ENCODE data around the gene SLC1A5. TPM values are rescaled to one million over a fixed set of nuclear protein-coding genes. Genes with fewer than 3 reads are reported as not detected.

The SLC1A5 gene
- polyA plus RNA-seq, 3 donors = 34.6 to 64.9 (median 57.3) TPM

GRCh38 chr19:46791944-46792343 lies 3.5 kb upstream of the SLC1A5 start:
- peaks cover 6 to 15% of the 10 kb centered on the region in 2 donors for H3K4me1 ChIP-seq (ENCODE audit: control insufficient read depth in 1 of 2, insufficient read depth in 2 of 2, low read length in 2 of 2)
- Mint-ChIP-seq H3K4me1 (peaks cover 12% of the 10 kb centered on the region), H3K4me3 (no peak overlapping the region), H3K9me3 (peaks cover 0 to 5% (median 0%) of the 10 kb centered on the region in 7 donors), H3K27ac (no peak overlapping the region), H3K36me3 (no peaks in the 10 kb centered on the region), H3K27me3 (ENCODE audit: low read depth in 3 of 3) (peaks cover 0 to 12% (median 3%) of the 10 kb centered on the region in 3 donors)
- no peak overlapping the region for H3K4me2 ChIP-seq (replicated peaks; ENCODE audit: extremely low read depth, low read length, poor library complexity, severe bottlenecking)
- peaks cover 13% of the 10 kb centered on the region for H4K20me1 ChIP-seq (ENCODE audit: insufficient read depth, low read length)
- H2AFZ ChIP-seq (ENCODE audit: insufficient read depth, low read depth, low read length, poor library complexity, severe bottlenecking) = no peak overlapping the region
- WGBS (ENCODE audit: insufficient coverage) = 10% methylated on average over 2 of the region's 5 CpGs
- H3K79me2 ChIP-seq (ENCODE audit: insufficient read depth, low read length) = peaks cover 15% of the 10 kb centered on the region
- H3K9me3 ChIP-seq (replicated peaks in 1 of 2; ENCODE audit: control insufficient read depth in 1 of 2, insufficient read depth in 1 of 2, low read length in 2 of 2) = no peaks in the 10 kb centered on the region
- no peak for DNase-seq
- H3K36me3 ChIP-seq (replicated peaks in 1 of 2; ENCODE audit: control insufficient read depth in 1 of 2, insufficient read depth in 2 of 2, low read length in 2 of 2) = no peaks in the 10 kb centered on the region
- no peak overlapping the region for H3K4me3 ChIP-seq (replicated peaks in 1 of 3; ENCODE audit: low read depth in 2 of 3, low read length in 3 of 3)
- TF ChIP-seq, protein P1, sequence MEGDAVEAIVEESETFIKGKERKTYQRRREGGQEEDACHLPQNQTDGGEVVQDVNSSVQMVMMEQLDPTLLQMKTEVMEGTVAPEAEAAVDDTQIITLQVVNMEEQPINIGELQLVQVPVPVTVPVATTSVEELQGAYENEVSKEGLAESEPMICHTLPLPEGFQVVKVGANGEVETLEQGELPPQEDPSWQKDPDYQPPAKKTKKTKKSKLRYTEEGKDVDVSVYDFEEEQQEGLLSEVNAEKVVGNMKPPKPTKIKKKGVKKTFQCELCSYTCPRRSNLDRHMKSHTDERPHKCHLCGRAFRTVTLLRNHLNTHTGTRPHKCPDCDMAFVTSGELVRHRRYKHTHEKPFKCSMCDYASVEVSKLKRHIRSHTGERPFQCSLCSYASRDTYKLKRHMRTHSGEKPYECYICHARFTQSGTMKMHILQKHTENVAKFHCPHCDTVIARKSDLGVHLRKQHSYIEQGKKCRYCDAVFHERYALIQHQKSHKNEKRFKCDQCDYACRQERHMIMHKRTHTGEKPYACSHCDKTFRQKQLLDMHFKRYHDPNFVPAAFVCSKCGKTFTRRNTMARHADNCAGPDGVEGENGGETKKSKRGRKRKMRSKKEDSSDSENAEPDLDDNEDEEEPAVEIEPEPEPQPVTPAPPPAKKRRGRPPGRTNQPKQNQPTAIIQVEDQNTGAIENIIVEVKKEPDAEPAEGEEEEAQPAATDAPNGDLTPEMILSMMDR (IDR thresholded peaks at IDR 0.05) = no peak
- H3K27ac ChIP-seq (ENCODE audit: low read depth in 1 of 2, low read length in 2 of 2) = no peak overlapping the region
- H3K9ac ChIP-seq (ENCODE audit: insufficient read depth, low read length, poor library complexity, severe bottlenecking) = no peak overlapping the region
- intact Hi-C loops (cut with micrococcal nuclease) = loop anchor here in 1 of 2 donors (5.0 kb wide), 1 partner anchor 35 kb away; no protein-coding TSS in a partner anchor
- H3K27me3 ChIP-seq (ENCODE audit: control insufficient read depth in 2 of 2, insufficient read depth in 2 of 2, low read length in 2 of 2) = no peaks in the 10 kb centered on the region

GRCh38 chr19:46789371-46789770 lies 977 bp upstream of the SLC1A5 start:
- intact Hi-C loops (cut with micrococcal nuclease) = loop anchor here (5.0 kb wide), 2 partner anchors 63 to 323 kb away; partner anchors contain the start of genes AP2S1 (in 1 of the 2) and ZC3H4 (in 1 of the 2)
- Histone ChIP-seq H3K4me1 (ENCODE audit: control insufficient read depth in 1 of 2, insufficient read depth in 2 of 2, low read length in 2 of 2) (peaks cover 29 to 40% of the 10 kb centered on the region in 2 donors), H3K36me3 (replicated peaks in 1 of 2; ENCODE audit: control insufficient read depth in 1 of 2, insufficient read depth in 2 of 2, low read length in 2 of 2) (no peaks in the 10 kb centered on the region), H4K20me1 (ENCODE audit: insufficient read depth, low read length) (peaks cover 36% of the 10 kb centered on the region), H3K27me3 (ENCODE audit: control insufficient read depth in 2 of 2, insufficient read depth in 2 of 2, low read length in 2 of 2) (no peaks in the 10 kb centered on the region), H3K4me3 (replicated peaks in 1 of 3; ENCODE audit: low read depth in 2 of 3, low read length in 3 of 3) (no peak overlapping the region), H3K9me3 (replicated peaks in 1 of 2; ENCODE audit: control insufficient read depth in 1 of 2, insufficient read depth in 1 of 2, low read length in 2 of 2) (no peaks in the 10 kb centered on the region), H3K79me2 (ENCODE audit: insufficient read depth, low read length) (peaks cover 41% of the 10 kb centered on the region), H2AFZ (ENCODE audit: insufficient read depth, low read depth, low read length, poor library complexity, severe bottlenecking) (no peak overlapping the region), H3K4me2 (replicated peaks; ENCODE audit: extremely low read depth, low read length, poor library complexity, severe bottlenecking) (no peak overlapping the region), H3K27ac (ENCODE audit: low read depth in 1 of 2, low read length in 2 of 2) (no peak overlapping the region), H3K9ac (ENCODE audit: insufficient read depth, low read length, poor library complexity, severe bottlenecking) (no peak overlapping the region)
- no peak for DNase-seq
- no peaks in the 10 kb centered on the region for H3K9me3 Mint-ChIP-seq
- no peak overlapping the region for H3K4me3 Mint-ChIP-seq
- peaks cover 0 to 3% (median 3%) of the 10 kb centered on the region in 3 donors for H3K27me3 Mint-ChIP-seq (ENCODE audit: low read depth in 3 of 3)
- TF ChIP-seq, protein P1 (IDR thresholded peaks at IDR 0.05) = no peak
- WGBS (ENCODE audit: insufficient coverage) = 94% methylated on average over 6 of the region's 8 CpGs
- peaks cover 0 to 4% of the 10 kb centered on the region in 2 donors for H3K36me3 Mint-ChIP-seq
- H3K4me1 Mint-ChIP-seq = peaks cover 33% of the 10 kb centered on the region
- H3K27ac Mint-ChIP-seq = no peak overlapping the region

All from CD14-positive monocyte (primary cell).